Effector memory CD4-positive, alpha-beta T cell (primary cell): Measurements from ENCODE around the gene RFC1.

Experiments
- DNase-seq, 3 donors: peaks; one replicate each; pipeline ENCODE4 v3.0.0-alpha.2; 2020
- H3K27ac ChIP-seq: 2 replicates; pipeline ENCODE4 v1.7.0; 2013; ENCODE audit warnings: mild to moderate bottlenecking, low read length, moderate library complexity; ENCODE audit not compliant: insufficient read depth, poor library complexity, severe bottlenecking
- H3K27me3 ChIP-seq: replicated peaks from 2 replicates; pipeline ENCODE4 v1.7.0; 2013; ENCODE audit warnings: mild to moderate bottlenecking, low read length; ENCODE audit not compliant: insufficient read depth, control insufficient read depth, poor library complexity, severe bottlenecking
- H3K36me3 ChIP-seq: 2 replicates; pipeline ENCODE4 v1.7.0; 2013; ENCODE audit warnings: mild to moderate bottlenecking, low read length, moderate library complexity; ENCODE audit not compliant: control insufficient read depth, insufficient read depth
- H3K4me1 ChIP-seq: 2 replicates; pipeline ENCODE4 v1.7.0; 2013; ENCODE audit warnings: low read length, mild to moderate bottlenecking; ENCODE audit not compliant: control insufficient read depth, insufficient read depth, poor library complexity, severe bottlenecking
- H3K4me3 ChIP-seq: 2 replicates; pipeline ENCODE4 v1.7.0; 2013; ENCODE audit warnings: low read length, low read depth, mild to moderate bottlenecking; ENCODE audit not compliant: insufficient read depth, poor library complexity, severe bottlenecking
- H3K9me3 ChIP-seq: 2 replicates; pipeline ENCODE4 v1.7.0; 2013; ENCODE audit warnings: mild to moderate bottlenecking, low read length, moderate library complexity; ENCODE audit not compliant: control insufficient read depth

RFC1 gene

GRCh38 chr4:39259571-39260330 lies 106.4 kb downstream of the RFC1 start:
- H3K27me3 ChIP-seq = no peaks in the 10 kb centered on the region
- no peaks in the 10 kb centered on the region for H3K36me3 ChIP-seq
- H3K9me3 ChIP-seq = no peaks in the 10 kb centered on the region
- H3K4me3 ChIP-seq = no peak overlapping the region
- H3K27ac ChIP-seq = no peak overlapping the region
- no peak for DNase-seq
- H3K4me1 ChIP-seq = no peaks in the 10 kb centered on the region

DNA sequence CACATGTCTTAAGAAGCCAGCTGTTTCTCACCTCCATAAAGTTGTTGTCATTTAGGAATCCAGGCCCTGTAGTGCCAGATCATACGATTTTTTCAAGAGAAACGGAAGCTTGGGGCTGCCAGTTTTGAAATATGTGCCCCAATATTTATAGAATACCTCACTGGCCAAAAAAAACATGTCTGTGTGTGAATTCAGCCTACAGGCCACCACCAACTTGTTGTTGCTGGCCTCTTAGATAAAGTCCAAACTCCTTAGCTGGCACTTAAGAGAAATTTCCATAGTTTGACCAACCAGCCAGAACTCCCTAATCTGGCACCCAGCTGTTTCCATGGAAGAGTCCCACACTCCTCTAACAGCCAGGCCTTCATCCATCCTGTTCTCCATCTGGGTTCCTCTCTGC lies 109.7 kb downstream of the RFC1 start:
- H3K27me3 ChIP-seq = no peaks in the 10 kb centered on the region
- H3K4me1 ChIP-seq = no peaks in the 10 kb centered on the region
- no peak overlapping the region for H3K4me3 ChIP-seq
- H3K9me3 ChIP-seq = no peaks in the 10 kb centered on the region
- H3K27ac ChIP-seq = no peak overlapping the region
- no peak for DNase-seq
- H3K36me3 ChIP-seq = no peaks in the 10 kb centered on the region

DNA sequence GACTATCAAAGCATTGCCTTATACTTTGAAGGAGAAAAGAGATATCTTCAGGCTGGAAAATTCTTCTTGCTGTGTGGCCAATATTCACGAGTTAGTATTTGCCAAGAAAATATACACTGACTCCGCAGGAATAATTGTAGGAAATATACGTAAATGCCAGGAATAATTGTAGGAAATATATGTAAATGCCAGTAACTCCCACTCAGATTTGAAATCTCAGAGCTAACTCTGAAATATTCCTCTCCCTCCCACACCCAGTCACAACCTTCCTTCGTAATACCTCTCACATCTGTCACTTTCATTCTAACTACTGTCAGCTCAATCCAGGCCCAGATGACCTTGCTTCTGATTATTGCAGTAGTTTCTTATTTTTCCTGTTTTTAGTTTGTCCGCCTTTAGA lies 110.3 kb downstream of the RFC1 start:
- Histone ChIP-seq H3K27ac (no peak overlapping the region), H3K36me3 (no peaks in the 10 kb centered on the region), H3K27me3 (no peaks in the 10 kb centered on the region), H3K4me3 (no peak overlapping the region), H3K9me3 (no peaks in the 10 kb centered on the region), H3K4me1 (no peaks in the 10 kb centered on the region)
- DNase-seq = no peak

DNA sequence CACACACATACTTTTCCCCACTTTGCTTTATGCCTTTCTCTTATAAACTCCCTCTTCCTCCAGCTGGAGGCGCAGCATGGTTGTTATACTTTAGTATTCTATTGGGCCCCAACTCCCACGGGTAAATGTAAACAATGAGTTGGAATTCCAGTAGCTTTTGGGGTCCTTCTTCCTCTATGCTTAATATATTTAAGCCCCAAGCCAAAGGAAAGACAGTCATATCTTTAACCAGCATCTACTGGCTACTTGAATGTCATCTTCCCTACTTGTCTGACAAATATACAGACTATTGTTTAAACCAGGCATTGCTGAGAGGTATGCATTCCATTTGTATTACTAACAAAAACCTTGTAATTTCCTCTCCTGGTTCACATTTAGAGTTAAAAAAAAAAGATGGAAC lies 110.9 kb downstream of the RFC1 start:
- no peaks in the 10 kb centered on the region for H3K36me3 ChIP-seq
- H3K27ac ChIP-seq = no peak overlapping the region
- DNase-seq = no peak
- H3K4me3 ChIP-seq = no peak overlapping the region
- H3K9me3 ChIP-seq = no peaks in the 10 kb centered on the region
- H3K4me1 ChIP-seq = no peaks in the 10 kb centered on the region
- no peaks in the 10 kb centered on the region for H3K27me3 ChIP-seq

- Histone ChIP-seq H3K27me3 (no peaks in the 10 kb centered on the region), H3K9me3 (no peaks in the 10 kb centered on the region), H3K4me3 (no peak overlapping the region), H3K36me3 (no peaks in the 10 kb centered on the region), H3K4me1 (no peaks in the 10 kb centered on the region), H3K27ac (no peak overlapping the region)
- no peak for DNase-seq
Measured at GRCh38 chr4:39243462-39243861, 122.7 kb downstream of the RFC1 start.
